SU-DHL-6 (cell line): ENCODE measurements around the gene COL12A1.

Source experiments
- H2AFZ ChIP-seq: fragments of 200-600 bp; sonication (generic); 2 replicates; pipeline ENCODE4 v1.6.1; 2014; ENCODE audit warnings: low read depth, mild to moderate bottlenecking, moderate library complexity, mixed read lengths, antibody characterized with exemption, low read length; ENCODE audit not compliant: severe bottlenecking
- H3F3A ChIP-seq: fragments of 200-600 bp; shearing (Covaris generic); 2 replicates; pipeline ENCODE4 v1.6.0; 2016; ENCODE audit warnings: antibody characterized with exemption, mild to moderate bottlenecking; ENCODE audit not compliant: insufficient read depth
- H3K27ac ChIP-seq: fragments of 200-600 bp; sonication (generic); 2 replicates; pipeline ENCODE4 v1.5.1; 2016; ENCODE audit warnings: low read depth, mild to moderate bottlenecking, low read length, moderate library complexity, mixed read lengths
- H3K27me3 ChIP-seq: fragments of 200-600 bp; sonication (generic), shearing (Covaris generic); 2 replicates; pipeline ENCODE4 v1.6.0; 2014; ENCODE audit warnings: mild to moderate bottlenecking, low read length
- H3K36me3 ChIP-seq: fragments of 200-600 bp; sonication (generic); 2 replicates; pipeline ENCODE4 v1.6.1; 2014; ENCODE audit warnings: mild to moderate bottlenecking, low read length, mixed read lengths
- H3K4me2 ChIP-seq: fragments of 300-600, 200-600 bp; shearing (Covaris generic), sonication (generic); 2 replicates; pipeline ENCODE4 v1.6.0; 2014; ENCODE audit warnings: low read length, low read depth, mild to moderate bottlenecking; ENCODE audit not compliant: poor library complexity, severe bottlenecking
- H3K4me3 ChIP-seq: fragments of 200-600 bp; sonication (generic); 2 replicates; pipeline ENCODE4 v1.5.1; 2014; ENCODE audit warnings: antibody characterized with exemption, low read length, mild to moderate bottlenecking, mixed read lengths; ENCODE audit not compliant: insufficient read depth, poor library complexity, severe bottlenecking
- H3K79me2 ChIP-seq: fragments of 200-600 bp; sonication (generic); 2 replicates; pipeline ENCODE4 v1.6.1; 2014; ENCODE audit warnings: mild to moderate bottlenecking, low read length, moderate library complexity; ENCODE audit not compliant: insufficient read depth
- H3K9ac ChIP-seq: fragments of 200-600 bp; sonication (generic); 2 replicates; pipeline ENCODE4 v1.7.0; 2014; ENCODE audit warnings: mild to moderate bottlenecking, low read length
- H3K9me2 ChIP-seq: fragments of 200-600 bp; sonication (generic); replicated peaks from 2 replicates; pipeline ENCODE4 v1.6.1; 2014; ENCODE audit warnings: low read length; ENCODE audit not compliant: insufficient read depth
- H3K9me3 ChIP-seq: fragments of 200-600 bp; sonication (generic); 2 replicates; pipeline ENCODE4 v1.6.1; 2014; ENCODE audit warnings: low read length, mixed read lengths; ENCODE audit not compliant: insufficient read depth
- H4K20me1 ChIP-seq: fragments of 200-600 bp; sonication (generic); 2 replicates; pipeline ENCODE4 v1.6.1; 2014; ENCODE audit warnings: low read depth, mild to moderate bottlenecking, antibody characterized with exemption, low read length, moderate library complexity, mixed read lengths
- CTCF ChIP-seq: fragments of 200-600 bp; sonication (generic); IDR thresholded peaks from one replicate; pipeline ENCODE4 v1.5.1; 2017; ENCODE audit warnings: antibody characterized with exemption, mild to moderate bottlenecking, low read length, moderate library complexity; ENCODE audit not compliant: insufficient read depth, poor library complexity, severe bottlenecking
- EZH2phosphoT487 ChIP-seq: fragments of 200-600 bp; sonication (generic), shearing (Covaris generic); conservative IDR thresholded peaks from 2 replicates; pipeline ENCODE4 v1.6.1; 2018; ENCODE audit warnings: mild to moderate bottlenecking, antibody characterized with exemption, low read length, moderate library complexity, mixed read lengths

The COL12A1 gene

GRCh38 chr6:75117701-75118100 lies 88.2 kb downstream of the COL12A1 start:
- Histone ChIP-seq H3K4me3 (no peak overlapping the region), H3K36me3 (no peaks in the 10 kb centered on the region), H3K27ac (no peak overlapping the region), H3K79me2 (no peaks in the 10 kb centered on the region), H3F3A (no peaks in the 10 kb centered on the region), H3K27me3 (no peaks in the 10 kb centered on the region), H4K20me1 (no peaks in the 10 kb centered on the region), H3K4me2 (no peak overlapping the region), H3K9ac (no peak overlapping the region), H2AFZ (no peak overlapping the region), H3K9me3 (no peaks in the 10 kb centered on the region), H3K9me2 (no peaks in the 10 kb centered on the region)
- TF ChIP-seq EZH2phosphoT487 (no peak), CTCF (no peak)

- no peaks in the 10 kb centered on the region for H3K36me3 ChIP-seq
- no peak for TF ChIP-seq EZH2phosphoT487
- TF ChIP-seq CTCF, result no peak
- no peaks in the 10 kb centered on the region for H3K9me2 ChIP-seq
- no peaks in the 10 kb centered on the region for H3K9me3 ChIP-seq
- H3K9ac ChIP-seq, result no peak overlapping the region
- H3K27ac ChIP-seq, result no peak overlapping the region
- no peaks in the 10 kb centered on the region for H3K79me2 ChIP-seq
- H3K4me2 ChIP-seq, result no peak overlapping the region
- no peak overlapping the region for H3K4me3 ChIP-seq
- no peaks in the 10 kb centered on the region for H3K27me3 ChIP-seq
- no peaks in the 10 kb centered on the region for H3F3A ChIP-seq
- no peaks in the 10 kb centered on the region for H4K20me1 ChIP-seq
- no peak overlapping the region for H2AFZ ChIP-seq
These were observed 88.9 kb downstream of the COL12A1 start for GRCh38 chr6:75116946-75117345.

- H2AFZ ChIP-seq, result no peak overlapping the region
- H3K27me3 ChIP-seq, result no peaks in the 10 kb centered on the region
These were observed 90.4 kb downstream of the COL12A1 start for GRCh38 chr6:75115481-75115880.

More at GRCh38 chr6:75115481-75115880, 90.4 kb downstream of the COL12A1 start:
- Histone ChIP-seq H3K27ac (no peak overlapping the region), H3K9ac (no peak overlapping the region), H3K79me2 (no peaks in the 10 kb centered on the region), H3K4me2 (no peak overlapping the region), H3K4me3 (no peak overlapping the region), H3K36me3 (no peaks in the 10 kb centered on the region), H3K9me2 (no peaks in the 10 kb centered on the region), H4K20me1 (no peaks in the 10 kb centered on the region), H3K9me3 (no peaks in the 10 kb centered on the region), H3F3A (no peaks in the 10 kb centered on the region)
- TF ChIP-seq CTCF (no peak), EZH2phosphoT487 (no peak)
